HG03469 (cell line): Measurements from ENCODE around the gene TSPAN1.

Experiments used
- ATAC-seq: cut with Tn5 transposase; IDR thresholded peaks from one replicate; pipeline ENCODE4 v1.9.1; 2021; ENCODE audit warnings: mild to moderate bottlenecking, moderate library complexity, moderate number of reproducible peaks; ENCODE audit not compliant: unreplicated experiment

The TSPAN1 gene

GRCh38 chr1:46159516-46159915 lies 15.4 kb upstream of the TSPAN1 start:
- ATAC-seq = no peak

GRCh38 chr1:46160212-46160611 lies 14.7 kb upstream of the TSPAN1 start:
- no peak for ATAC-seq

GRCh38 chr1:46166521-46167462 lies 8.1 kb upstream of the TSPAN1 start:
- ATAC-seq = no peak

GRCh38 chr1:46168477-46168876 lies 6.4 kb upstream of the TSPAN1 start:
- no peak for ATAC-seq

GRCh38 chr1:46169811-46170454 lies 5.0 kb upstream of the TSPAN1 start:
- ATAC-seq = no peak

GRCh38 chr1:46171351-46171750 lies 3.5 kb upstream of the TSPAN1 start:
- ATAC-seq = no peak

GRCh38 chr1:46171871-46172270 lies 3.0 kb upstream of the TSPAN1 start:
- ATAC-seq = no peak

GRCh38 chr1:46172321-46172720 lies 2.6 kb upstream of the TSPAN1 start:
- ATAC-seq = no peak

GRCh38 chr1:46173361-46173856 lies 1.5 kb upstream of the TSPAN1 start:
- no peak for ATAC-seq

- ATAC-seq = no peak
Measured at GRCh38 chr1:46175243-46175642, 356 bp downstream of the TSPAN1 start.

- no peak for ATAC-seq
Measured at GRCh38 chr1:46176211-46176865, 1.5 kb downstream of the TSPAN1 start, which contains the start of gene P3R3URF. Gene P3R3URF (minus strand): TSS chr1:46176488. CDS start chr1:46176471, 17 bp downstream.

GRCh38 chr1:46179138-46180081 lies 4.5 kb downstream of the TSPAN1 start:
- no peak for ATAC-seq

GRCh38 chr1:46180082-46180616 lies 5.3 kb downstream of the TSPAN1 start:
- no peak for ATAC-seq

- no peak for ATAC-seq
Measured at GRCh38 chr1:46181343-46182260, 6.7 kb downstream of the TSPAN1 start.

- ATAC-seq = no peak
Measured at GRCh38 chr1:46183079-46183847, 8.4 kb downstream of the TSPAN1 start.

- no peak for ATAC-seq
Measured at GRCh38 chr1:46183926-46184557, 9.2 kb downstream of the TSPAN1 start.

GRCh38 chr1:46184920-46185658 lies 10.2 kb downstream of the TSPAN1 start:
- ATAC-seq = no peak
